ENCODE data around the gene LAMB2.

DNA sequence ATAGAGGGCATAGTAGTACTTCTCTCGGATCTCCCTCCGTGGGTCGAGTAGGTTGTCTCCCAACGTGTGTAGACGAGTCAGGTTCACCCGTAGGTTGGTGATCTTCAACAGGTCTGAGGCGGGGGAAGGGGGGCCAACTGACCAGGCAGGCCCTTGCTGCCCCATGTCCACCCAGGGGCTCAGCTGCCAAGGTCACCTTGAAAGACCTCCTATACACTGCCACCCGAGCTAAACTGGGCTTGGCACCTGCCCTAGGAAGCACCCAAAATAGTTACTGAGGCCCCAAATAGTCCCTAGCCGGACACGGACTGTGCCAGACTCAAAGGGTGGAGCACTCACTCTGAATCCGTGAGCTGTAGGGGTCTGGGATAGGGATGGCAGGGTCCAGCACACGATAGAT lies 1.8 kb downstream of the LAMB2 start:
- TF ChIP-seq, protein P1, sequence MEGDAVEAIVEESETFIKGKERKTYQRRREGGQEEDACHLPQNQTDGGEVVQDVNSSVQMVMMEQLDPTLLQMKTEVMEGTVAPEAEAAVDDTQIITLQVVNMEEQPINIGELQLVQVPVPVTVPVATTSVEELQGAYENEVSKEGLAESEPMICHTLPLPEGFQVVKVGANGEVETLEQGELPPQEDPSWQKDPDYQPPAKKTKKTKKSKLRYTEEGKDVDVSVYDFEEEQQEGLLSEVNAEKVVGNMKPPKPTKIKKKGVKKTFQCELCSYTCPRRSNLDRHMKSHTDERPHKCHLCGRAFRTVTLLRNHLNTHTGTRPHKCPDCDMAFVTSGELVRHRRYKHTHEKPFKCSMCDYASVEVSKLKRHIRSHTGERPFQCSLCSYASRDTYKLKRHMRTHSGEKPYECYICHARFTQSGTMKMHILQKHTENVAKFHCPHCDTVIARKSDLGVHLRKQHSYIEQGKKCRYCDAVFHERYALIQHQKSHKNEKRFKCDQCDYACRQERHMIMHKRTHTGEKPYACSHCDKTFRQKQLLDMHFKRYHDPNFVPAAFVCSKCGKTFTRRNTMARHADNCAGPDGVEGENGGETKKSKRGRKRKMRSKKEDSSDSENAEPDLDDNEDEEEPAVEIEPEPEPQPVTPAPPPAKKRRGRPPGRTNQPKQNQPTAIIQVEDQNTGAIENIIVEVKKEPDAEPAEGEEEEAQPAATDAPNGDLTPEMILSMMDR (IDR thresholded peaks at IDR 0.05): no peak
- TF ChIP-seq EZH2phosphoT487 (IDR thresholded peaks at IDR 0.05) (no peak), EZH2 (IDR thresholded peaks at IDR 0.05) (no peak)
